ENCODE data around the gene RNASE9. TPM values are rescaled to one million over a fixed set of nuclear protein-coding genes. Genes with fewer than 3 reads are reported as not detected.
"Not testable (repeated sequence)": the region's sequence is repeated elsewhere in the genome, so short reads cannot be mapped to it uniquely, and the experiment has no call there.

RNASE9 gene
- total RNA-seq, 2 experiments from 2014 or later, result not detected

- no peak overlapping the region for H3K27ac Mint-ChIP-seq
These were observed 36.3 kb upstream of the RNASE9 start for GRCh38 chr14:20597108-20597507.

DNA sequence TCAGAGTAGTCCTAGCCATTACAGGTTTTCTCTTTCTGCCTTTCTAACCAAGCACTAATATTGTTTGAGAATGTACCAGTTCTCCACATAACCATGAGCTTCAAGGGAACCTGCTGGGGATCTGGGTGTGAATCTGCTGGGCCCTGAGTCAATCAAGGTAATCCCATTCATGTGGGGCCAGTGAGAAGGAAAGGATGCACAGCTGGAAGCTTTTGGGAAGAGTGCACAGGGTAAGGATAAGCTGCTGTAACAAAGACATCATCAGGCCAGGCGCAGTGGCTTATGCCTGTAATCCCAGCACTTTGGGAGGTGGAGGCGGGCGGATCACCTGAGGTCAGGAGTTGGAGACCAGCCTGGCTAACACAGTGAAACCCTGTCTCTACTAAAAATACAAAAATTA, 34.9 kb upstream of the RNASE9 start:
- DNase-seq; H3K27ac Mint-ChIP-seq; H3K4me3 Mint-ChIP-seq; ATAC-seq; CTCF ChIA-PET; H3K36me3 Mint-ChIP-seq (ENCODE audit: low read depth); H3K9me3 Mint-ChIP-seq (ENCODE audit: insufficient read depth); H3K4me1 Mint-ChIP-seq (ENCODE audit: low read depth); POLR2A ChIA-PET: not testable (repeated sequence)
- H3K27me3 Mint-ChIP-seq (ENCODE audit: low read depth), result peaks cover 15% of the 10 kb centered on the region

More at GRCh38 chr14:20597108-20597507, 36.3 kb upstream of the RNASE9 start:
- CTCF ChIA-PET, result interaction anchor here (1.2 to 1.4 kb wide), 2 partner anchors 14 to 181 kb away, joined by 4 to 5 read pairs; no protein-coding TSS in a partner anchor
- POLR2A ChIA-PET, result no interaction called here
- Mint-ChIP-seq H3K36me3 (ENCODE audit: low read depth) (no peaks in the 10 kb centered on the region), H3K4me3 (no peak overlapping the region), H3K9me3 (ENCODE audit: insufficient read depth) (no peaks in the 10 kb centered on the region), H3K4me1 (ENCODE audit: low read depth) (no peaks in the 10 kb centered on the region), H3K27me3 (ENCODE audit: low read depth) (peaks cover 5% of the 10 kb centered on the region)
- DNase-seq (no peak), ATAC-seq (no peak)

GRCh38 chr14:20592574-20592973, 31.7 kb upstream of the RNASE9 start:
- ChIA-PET POLR2A (no interaction called here), CTCF (interaction anchor here (0.7 kb wide), 1 partner anchor 241 kb away, joined by 3 read pairs; no protein-coding TSS in a partner anchor)
- Mint-ChIP-seq H3K27me3 (ENCODE audit: low read depth) (peaks cover 18% of the 10 kb centered on the region), H3K36me3 (ENCODE audit: low read depth) (no peaks in the 10 kb centered on the region), H3K4me1 (ENCODE audit: low read depth) (no peaks in the 10 kb centered on the region), H3K4me3 (no peak overlapping the region), H3K9me3 (ENCODE audit: insufficient read depth) (no peaks in the 10 kb centered on the region), H3K27ac (no peak overlapping the region)
- no peak for DNase-seq
- ATAC-seq, result no peak

DNA sequence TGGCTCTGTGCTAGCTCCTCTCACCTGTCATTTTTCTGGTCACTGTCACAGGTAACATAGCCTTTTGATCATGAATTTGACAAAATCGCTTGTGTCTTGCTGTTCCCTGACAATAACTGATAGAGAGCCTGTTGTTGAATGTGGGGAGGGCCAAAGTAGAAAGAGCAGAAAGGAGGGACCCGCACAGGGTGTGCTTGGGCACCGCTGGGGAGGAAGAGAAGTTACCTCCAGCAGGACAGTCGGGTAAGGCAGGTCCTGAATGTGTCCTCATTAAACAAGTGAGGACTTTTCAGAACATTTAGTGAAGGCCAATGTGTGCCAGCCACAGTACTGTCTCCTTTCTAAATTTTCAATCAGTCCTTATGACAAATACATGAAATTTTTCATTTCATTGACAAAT, 30.4 kb upstream of the RNASE9 start, which contains the start of gene RNASE12:
RNASE12 (minus strand) TSS at position 142 of the 400 bp plus-strand sequence. CDS start 653 bp downstream, outside the sequence.
- no peaks in the 10 kb centered on the region for H3K36me3 Mint-ChIP-seq (ENCODE audit: low read depth)
- no peaks in the 10 kb centered on the region for H3K4me1 Mint-ChIP-seq (ENCODE audit: low read depth)
- peaks cover 18% of the 10 kb centered on the region for H3K27me3 Mint-ChIP-seq (ENCODE audit: low read depth)
- no peaks in the 10 kb centered on the region for H3K9me3 Mint-ChIP-seq (ENCODE audit: insufficient read depth)
- H3K27ac Mint-ChIP-seq, result no peak within 1 kb of the TSS
- ATAC-seq, result no peak
- ChIA-PET CTCF (no interaction called here), POLR2A (no interaction called here)
- H3K4me3 Mint-ChIP-seq, result no peak within 1 kb of the TSS
- no peak for DNase-seq

- no peak within 1 kb of the TSS for H3K27ac Mint-ChIP-seq
- no peak within 1 kb of the TSS for H3K4me3 Mint-ChIP-seq
- ChIA-PET POLR2A (interaction anchor here (0.7 to 1.0 kb wide), 2 partner anchors 13 to 99 kb away, joined by 3 read pairs; no protein-coding TSS in a partner anchor), CTCF (interaction anchor here (1.3 to 1.9 kb wide), 4 partner anchors 13 to 172 kb away, joined by 3 to 7 read pairs (median 4); no protein-coding TSS in a partner anchor)
- no peaks in the 10 kb centered on the region for H3K36me3 Mint-ChIP-seq (ENCODE audit: low read depth)
- no peak for ATAC-seq
- H3K4me1 Mint-ChIP-seq (ENCODE audit: low read depth), result no peaks in the 10 kb centered on the region
- H3K9me3 Mint-ChIP-seq (ENCODE audit: insufficient read depth), result no peaks in the 10 kb centered on the region
- DNase-seq, result no peak
- peaks cover 20% of the 10 kb centered on the region for H3K27me3 Mint-ChIP-seq (ENCODE audit: low read depth)
These were observed 26.8 kb upstream of the RNASE9 start, which contains the start of gene RNASE11 for GRCh38 chr14:20587489-20588154. TSS of gene RNASE11 (minus strand) at chr14:20588001.

GRCh38 chr14:20583908-20584307, 23.1 kb upstream of the RNASE9 start:
- no peaks in the 10 kb centered on the region for H3K9me3 Mint-ChIP-seq (ENCODE audit: insufficient read depth)
- ChIA-PET CTCF (no interaction called here), POLR2A (no interaction called here)
- no peaks in the 10 kb centered on the region for H3K4me1 Mint-ChIP-seq (ENCODE audit: low read depth)
- ATAC-seq (no peak), DNase-seq (no peak)
- peaks cover 9% of the 10 kb centered on the region for H3K27me3 Mint-ChIP-seq (ENCODE audit: low read depth)
- H3K36me3 Mint-ChIP-seq (ENCODE audit: low read depth), result no peaks in the 10 kb centered on the region
- H3K4me3 Mint-ChIP-seq, result no peak overlapping the region
- H3K27ac Mint-ChIP-seq, result no peak overlapping the region

- Mint-ChIP-seq H3K4me3 (no peak overlapping the region), H3K9me3 (ENCODE audit: insufficient read depth) (no peaks in the 10 kb centered on the region), H3K4me1 (ENCODE audit: low read depth) (no peaks in the 10 kb centered on the region), H3K27ac (no peak overlapping the region), H3K27me3 (ENCODE audit: low read depth) (peaks cover 9% of the 10 kb centered on the region), H3K36me3 (ENCODE audit: low read depth) (no peaks in the 10 kb centered on the region)
- ATAC-seq, result no peak
- DNase-seq, result no peak
- CTCF ChIA-PET, result interaction anchor here (0.8 kb wide), 1 partner anchor 15 kb away, joined by 5 read pairs; no protein-coding TSS in a partner anchor
- POLR2A ChIA-PET, result no interaction called here
These were observed 22.3 kb upstream of the RNASE9 start for GRCh38 chr14:20583142-20583541.

DNA sequence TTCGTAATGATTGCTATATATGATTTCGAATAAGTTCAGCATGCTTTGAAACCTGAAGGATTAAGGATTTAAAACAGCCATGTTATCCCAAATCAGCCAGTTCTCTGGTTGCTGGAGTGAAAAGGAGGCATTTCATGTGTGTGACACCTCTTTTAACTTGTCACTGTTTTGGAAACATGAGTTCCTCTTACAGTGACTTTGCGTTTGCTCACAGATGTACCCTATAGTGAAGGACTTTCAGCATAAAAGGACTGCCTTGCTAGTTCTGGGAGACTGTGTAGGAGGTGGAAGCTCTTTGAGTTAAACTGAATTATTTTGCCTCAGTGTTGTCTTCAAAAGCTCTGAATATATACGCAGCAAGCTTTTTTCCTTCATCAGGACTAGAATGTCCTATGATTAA, 19.4 kb upstream of the RNASE9 start:
- H3K27ac Mint-ChIP-seq, result no peak overlapping the region
- no peaks in the 10 kb centered on the region for H3K9me3 Mint-ChIP-seq (ENCODE audit: insufficient read depth)
- ATAC-seq, result no peak
- no peaks in the 10 kb centered on the region for H3K4me1 Mint-ChIP-seq (ENCODE audit: low read depth)
- POLR2A ChIA-PET, result no interaction called here
- no peak overlapping the region for H3K4me3 Mint-ChIP-seq
- H3K36me3 Mint-ChIP-seq (ENCODE audit: low read depth), result no peaks in the 10 kb centered on the region
- CTCF ChIA-PET, result no interaction called here
- H3K27me3 Mint-ChIP-seq (ENCODE audit: low read depth), result peaks cover 4% of the 10 kb centered on the region
- DNase-seq, result no peak

- Mint-ChIP-seq H3K27me3 (ENCODE audit: low read depth) (peaks cover 11% of the 10 kb centered on the region), H3K4me1 (ENCODE audit: low read depth) (no peaks in the 10 kb centered on the region), H3K27ac (no peak overlapping the region), H3K9me3 (ENCODE audit: insufficient read depth) (no peaks in the 10 kb centered on the region), H3K36me3 (ENCODE audit: low read depth) (no peaks in the 10 kb centered on the region), H3K4me3 (no peak overlapping the region)
- ChIA-PET POLR2A (no interaction called here), CTCF (no interaction called here)
- no peak for DNase-seq
- no peak for ATAC-seq
These were observed 18.1 kb upstream of the RNASE9 start for GRCh38 chr14:20578784-20579502.

GRCh38 chr14:20578325-20578724, 17.5 kb upstream of the RNASE9 start:
- no peak overlapping the region for H3K4me3 Mint-ChIP-seq
- H3K9me3 Mint-ChIP-seq (ENCODE audit: insufficient read depth), result no peaks in the 10 kb centered on the region
- ATAC-seq (no peak), DNase-seq (no peak)
- no peaks in the 10 kb centered on the region for H3K36me3 Mint-ChIP-seq (ENCODE audit: low read depth)
- CTCF ChIA-PET, result no interaction called here
- peaks cover 11% of the 10 kb centered on the region for H3K27me3 Mint-ChIP-seq (ENCODE audit: low read depth)
- POLR2A ChIA-PET, result no interaction called here
- no peak overlapping the region for H3K27ac Mint-ChIP-seq
- no peaks in the 10 kb centered on the region for H3K4me1 Mint-ChIP-seq (ENCODE audit: low read depth)

GRCh38 chr14:20572382-20572990, 11.6 kb upstream of the RNASE9 start:
- H3K36me3 Mint-ChIP-seq (ENCODE audit: low read depth); H3K9me3 Mint-ChIP-seq (ENCODE audit: insufficient read depth); ATAC-seq; H3K27me3 Mint-ChIP-seq (ENCODE audit: low read depth); POLR2A ChIA-PET; H3K4me1 Mint-ChIP-seq (ENCODE audit: low read depth); H3K27ac Mint-ChIP-seq; DNase-seq; CTCF ChIA-PET; H3K4me3 Mint-ChIP-seq: not testable (repeated sequence)

DNA sequence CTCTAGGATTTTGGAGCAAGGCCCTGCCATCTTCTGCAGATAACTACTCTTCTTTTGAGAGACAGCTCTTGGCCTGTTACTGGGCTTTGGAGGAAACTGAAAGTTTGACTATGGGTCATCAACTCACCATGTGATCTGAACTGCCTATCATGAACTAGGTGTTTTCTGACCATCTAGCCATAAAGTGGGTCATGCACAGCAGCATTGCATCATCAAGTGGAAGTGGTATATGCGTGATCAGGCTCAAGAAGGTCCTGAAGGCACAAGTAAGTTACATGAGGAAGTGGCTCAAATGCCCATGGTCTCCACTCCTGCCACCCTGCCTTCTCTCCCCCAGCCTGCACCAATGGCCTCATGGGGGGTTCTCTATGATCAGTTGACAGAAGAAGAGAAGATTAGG, 9.9 kb upstream of the RNASE9 start:
- POLR2A ChIA-PET; ATAC-seq; H3K4me3 Mint-ChIP-seq; DNase-seq; H3K27me3 Mint-ChIP-seq (ENCODE audit: low read depth); H3K27ac Mint-ChIP-seq; CTCF ChIA-PET; H3K36me3 Mint-ChIP-seq (ENCODE audit: low read depth); H3K9me3 Mint-ChIP-seq (ENCODE audit: insufficient read depth): not testable (repeated sequence)
- H3K4me1 Mint-ChIP-seq (ENCODE audit: low read depth), result peaks cover 13% of the 10 kb centered on the region

Measured in activated CD8-positive, alpha-beta T cell treated with anti-CD3 and anti-CD28 coated beads, Interleukin-2, amount 10 ng/mL, durations not matched to agents 7 days and 5 days (primary cell).